ENCODE data around the gene CABCOCO1.

- peak; percentile 40 to 59 (median 45) for TF ChIP-seq CTCF (IDR thresholded peaks at IDR 0.05)
- TF ChIP-seq POLR2A (IDR thresholded peaks at IDR 0.05): no peak
These were observed 70.7 kb downstream of the CABCOCO1 start for GRCh38 chr10:61733358-61733940.
